ENCODE measurements around the gene CACNA1I.

CACNA1I gene

GRCh38 chr22:39699631-39700360 is 129.2 kb downstream of the CACNA1I start:
- no peak for DNase-seq (ENCODE audit: low read depth)

- no peak for DNase-seq (ENCODE audit: low read depth)
These were observed 130.0 kb downstream of the CACNA1I start for GRCh38 chr22:39700565-39700964.

- DNase-seq (ENCODE audit: low read depth): no peak
These were observed 132.5 kb downstream of the CACNA1I start for GRCh38 chr22:39703091-39703490.

GRCh38 chr22:39703928-39704639 is 133.5 kb downstream of the CACNA1I start:
- no peak for DNase-seq (ENCODE audit: low read depth)

- DNase-seq (ENCODE audit: low read depth): no peak
These were observed 134.8 kb downstream of the CACNA1I start for GRCh38 chr22:39705386-39705785.

- DNase-seq (ENCODE audit: low read depth): no peak
These were observed 136.0 kb downstream of the CACNA1I start for GRCh38 chr22:39706376-39707140.

GRCh38 chr22:39707351-39707750 is 136.8 kb downstream of the CACNA1I start:
- DNase-seq (ENCODE audit: low read depth): no peak

GRCh38 chr22:39707816-39708215 is 137.3 kb downstream of the CACNA1I start:
- no peak for DNase-seq (ENCODE audit: low read depth)

GRCh38 chr22:39710380-39711150 is 140.0 kb downstream of the CACNA1I start:
- no peak for DNase-seq (ENCODE audit: low read depth)

GRCh38 chr22:39712081-39712480 is 141.5 kb downstream of the CACNA1I start:
- no peak for DNase-seq (ENCODE audit: low read depth)

GRCh38 chr22:39712751-39713525 is 142.4 kb downstream of the CACNA1I start:
- DNase-seq (ENCODE audit: low read depth): no peak

GRCh38 chr22:39713799-39714290 is 143.3 kb downstream of the CACNA1I start:
- DNase-seq (ENCODE audit: low read depth): no peak

GRCh38 chr22:39714321-39714720 is 143.8 kb downstream of the CACNA1I start:
- no peak for DNase-seq (ENCODE audit: low read depth)

GRCh38 chr22:39715778-39716495 is 145.4 kb downstream of the CACNA1I start:
- DNase-seq (ENCODE audit: low read depth): no peak

- DNase-seq (ENCODE audit: low read depth): no peak
These were observed 146.0 kb downstream of the CACNA1I start for GRCh38 chr22:39716534-39716933.

GRCh38 chr22:39717099-39717498 is 146.5 kb downstream of the CACNA1I start:
- DNase-seq (ENCODE audit: low read depth): no peak

GRCh38 chr22:39718206-39718605 is 147.7 kb downstream of the CACNA1I start:
- no peak for DNase-seq (ENCODE audit: low read depth)

GRCh38 chr22:39718921-39719475 is 148.4 kb downstream of the CACNA1I start:
- DNase-seq (ENCODE audit: low read depth): no peak

GRCh38 chr22:39719559-39720450 is 149.3 kb downstream of the CACNA1I start:
- DNase-seq (ENCODE audit: low read depth): no peak
